C4-2B (cell line): ENCODE measurements around the gene FAP.

Experiments used
- ZFX ChIP-seq: fragments of 450-650 bp; IDR thresholded peaks from 2 replicates; pipeline ENCODE4 v1.6.1; 2017
- TF ChIP-seq, protein P1 (sequence below): fragments of 450-650 bp; conservative IDR thresholded peaks from 2 replicates; pipeline ENCODE4 v1.5.1; 2017; ENCODE audit warnings: mild to moderate bottlenecking

DNA sequence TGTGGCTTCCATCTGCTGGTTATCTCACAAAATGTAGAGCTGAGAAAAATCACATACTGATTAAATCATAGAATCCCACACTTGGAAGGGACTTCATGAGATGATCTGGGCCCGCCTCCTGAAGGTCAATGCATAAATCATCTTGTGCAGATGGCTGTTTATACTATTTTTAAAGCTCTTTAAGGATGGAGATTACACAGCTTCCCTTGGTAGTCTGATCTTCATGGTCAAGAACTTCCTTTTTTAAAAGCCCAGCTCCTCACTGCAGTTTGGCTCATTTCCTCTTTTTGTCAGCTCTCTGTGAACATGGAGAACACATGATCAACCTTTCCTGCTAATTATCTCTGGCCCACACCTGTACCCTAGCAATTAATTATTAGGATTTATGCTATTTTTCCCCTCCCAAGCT is 117.1 kb downstream of the FAP start:
- TF ChIP-seq, protein P1, sequence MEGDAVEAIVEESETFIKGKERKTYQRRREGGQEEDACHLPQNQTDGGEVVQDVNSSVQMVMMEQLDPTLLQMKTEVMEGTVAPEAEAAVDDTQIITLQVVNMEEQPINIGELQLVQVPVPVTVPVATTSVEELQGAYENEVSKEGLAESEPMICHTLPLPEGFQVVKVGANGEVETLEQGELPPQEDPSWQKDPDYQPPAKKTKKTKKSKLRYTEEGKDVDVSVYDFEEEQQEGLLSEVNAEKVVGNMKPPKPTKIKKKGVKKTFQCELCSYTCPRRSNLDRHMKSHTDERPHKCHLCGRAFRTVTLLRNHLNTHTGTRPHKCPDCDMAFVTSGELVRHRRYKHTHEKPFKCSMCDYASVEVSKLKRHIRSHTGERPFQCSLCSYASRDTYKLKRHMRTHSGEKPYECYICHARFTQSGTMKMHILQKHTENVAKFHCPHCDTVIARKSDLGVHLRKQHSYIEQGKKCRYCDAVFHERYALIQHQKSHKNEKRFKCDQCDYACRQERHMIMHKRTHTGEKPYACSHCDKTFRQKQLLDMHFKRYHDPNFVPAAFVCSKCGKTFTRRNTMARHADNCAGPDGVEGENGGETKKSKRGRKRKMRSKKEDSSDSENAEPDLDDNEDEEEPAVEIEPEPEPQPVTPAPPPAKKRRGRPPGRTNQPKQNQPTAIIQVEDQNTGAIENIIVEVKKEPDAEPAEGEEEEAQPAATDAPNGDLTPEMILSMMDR: no peak
- no peak for TF ChIP-seq ZFX
